Thoracic aorta (tissue), 2 donors: ENCODE results near the gene TTC23L. TPM values are rescaled to one million over a fixed set of nuclear protein-coding genes. Genes with fewer than 3 reads are reported as not detected.
"Not testable (repeated sequence)": the region's sequence is repeated elsewhere in the genome, so short reads cannot be mapped to it uniquely, and the experiment has no call there.

Source experiments
- ATAC-seq: fragments of 150-250 bp; one replicate; pipeline ENCODE4 v1.8.0; 2017; ENCODE audit warnings: low read depth; ENCODE audit not compliant: insufficient number of reproducible peaks, low FRiP score
- DNase-seq: peaks from one replicate; pipeline ENCODE4 v3.0.0-alpha.2; 2020; ENCODE audit warnings: low spot score
- H3K27ac ChIP-seq, 2 donors: fragments of 200-600 bp; sonication (generic); 1 replicate in 1 of 2; 2 replicates in 1 of 2; pipeline ENCODE4 v1.5.1; 2016; ENCODE audit warnings: mild to moderate bottlenecking in 2 of 2, moderate library complexity in 2 of 2
- H3K27me3 ChIP-seq: fragments of 200-600 bp; sonication (generic); replicated peaks from 2 replicates; pipeline ENCODE4 v1.6.0; 2016; ENCODE audit warnings: mild to moderate bottlenecking; ENCODE audit not compliant: insufficient read depth
- H3K36me3 ChIP-seq: fragments of 200-600 bp; sonication (generic); one replicate; pipeline ENCODE4 v1.5.1; 2016
- H3K4me1 ChIP-seq, 2 donors: fragments of 200-600 bp; sonication (generic); 1 replicate in 1 of 2; 2 replicates in 1 of 2; pipeline versions ENCODE4 v1.5.1 to v1.6.0; 2016; ENCODE audit warnings: low read depth in 2 of 2, mild to moderate bottlenecking in 1 of 2; ENCODE audit not compliant: control insufficient read depth in 1 of 2
- H3K4me3 ChIP-seq: fragments of 200-600 bp; sonication (generic); 2 replicates; pipeline ENCODE4 v1.5.1; 2016; ENCODE audit warnings: mild to moderate bottlenecking
- H3K9me3 ChIP-seq: fragments of 200-600 bp; sonication (generic); 2 replicates; pipeline ENCODE4 v1.5.1; 2016
- CTCF ChIP-seq: fragments of 200-600 bp; sonication (generic); IDR thresholded peaks from one replicate; pipeline ENCODE4 v1.5.1; 2019; ENCODE audit warnings: antibody characterized with exemption
- total RNA-seq, 2 donors: library from RNA; depleted of rRNA; stranded (reverse); fragments of >200 nt; gene quantifications; one replicate each; pipeline versions ENCODE4 v1.1.0 to v1.2.3, GENCODE V29; 2016

The TTC23L gene
- total RNA-seq, 2 donors from 2014 or later: 3.7 TPM; not detected in 1

GRCh38 chr5:34919077-34919476 is 80.1 kb downstream of the TTC23L start:
- TF ChIP-seq CTCF: no peak
- Histone ChIP-seq H3K9me3 (no peaks in the 10 kb centered on the region), H3K4me3 (no peak overlapping the region), H3K36me3 (no peaks in the 10 kb centered on the region), H3K27ac (no peak overlapping the region), H3K4me1 (peaks cover 18 to 28% of the 10 kb centered on the region in 2 donors), H3K27me3 (no peaks in the 10 kb centered on the region)
- no peak for DNase-seq
- no peak for ATAC-seq

GRCh38 chr5:34923256-34923655 is 84.3 kb downstream of the TTC23L start:
- H3K36me3 ChIP-seq: peaks cover 11% of the 10 kb centered on the region
- not testable (repeated sequence) for H3K9me3 ChIP-seq, ATAC-seq, DNase-seq, H3K4me1 ChIP-seq, H3K4me3 ChIP-seq, H3K27me3 ChIP-seq, H3K27ac ChIP-seq

GRCh38 chr5:34923694-34924461 is 84.9 kb downstream of the TTC23L start:
- Histone ChIP-seq H3K9me3 (no peaks in the 10 kb centered on the region), H3K4me1 (peaks cover 4 to 8% of the 10 kb centered on the region in 2 donors), H3K36me3 (peaks cover 11% of the 10 kb centered on the region), H3K4me3 (no peak overlapping the region), H3K27ac (no peak overlapping the region), H3K27me3 (no peaks in the 10 kb centered on the region)
- TF ChIP-seq CTCF: no peak
- peak; percentile 79 for ATAC-seq
- DNase-seq: no peak

GRCh38 chr5:34924462-34924765 is 85.5 kb downstream of the TTC23L start:
- Histone ChIP-seq H3K36me3 (peaks cover 11% of the 10 kb centered on the region), H3K4me3 (no peak overlapping the region), H3K27ac (no peak overlapping the region), H3K9me3 (no peaks in the 10 kb centered on the region), H3K4me1 (peaks cover 4 to 8% of the 10 kb centered on the region in 2 donors), H3K27me3 (no peaks in the 10 kb centered on the region)
- TF ChIP-seq CTCF: no peak
- DNase-seq (no peak), ATAC-seq (no peak)

GRCh38 chr5:34926318-34926888 is 87.4 kb downstream of the TTC23L start:
- no peak for ATAC-seq
- H3K36me3 ChIP-seq: peaks cover 11% of the 10 kb centered on the region

More at GRCh38 chr5:34926318-34926888, 87.4 kb downstream of the TTC23L start:
- no peak for TF ChIP-seq CTCF
- no peak for DNase-seq
- Histone ChIP-seq H3K4me1 (peaks cover 16 to 17% of the 10 kb centered on the region in 2 donors), H3K27ac (no peak overlapping the region), H3K4me3 (no peak overlapping the region), H3K27me3 (no peaks in the 10 kb centered on the region), H3K9me3 (no peaks in the 10 kb centered on the region)
